Measurements from ENCODE around the gene INCA1. TPM values are rescaled to one million over a fixed set of nuclear protein-coding genes. Genes with fewer than 3 reads are reported as not detected.

Gene INCA1
- total and polyA plus RNA-seq, 2 donors (not counting 3 experiments of a cell fraction or from before 2014, with no cell fraction given) = 0.71 to 1.0 TPM

- peak; percentile 64 for FAIRE-seq
- ChIA-PET POLR2A (interaction anchor here (1.6 to 3.1 kb wide), 2 partner anchors 10 to 17 kb away, joined by 4 to 15 read pairs; partner anchors contain the start of genes RNF167 and SPAG7), CTCF (interaction anchor here (1.5 kb wide), 1 partner anchor 17 kb away, joined by 5 read pairs; the partner anchor contains the start of gene SPAG7)
- intact Hi-C loops (cut with micrococcal nuclease) = no loop called here
- no peaks in the 10 kb centered on the region for H4K20me1 ChIP-seq (replicated peaks; ENCODE audit: control insufficient read depth, extremely low read depth, insufficient read depth, low read length)
- DNase-seq (ENCODE audit: low read depth, low spot score) = peak; percentile 38
- no peaks in the 10 kb centered on the region for H3K9me3 ChIP-seq (replicated peaks; ENCODE audit: control insufficient read depth, insufficient read depth, low read length)
- H3K9ac ChIP-seq (replicated peaks; ENCODE audit: extremely low read depth, insufficient read depth, low read length) = peak overlapping the region; percentile 64
- H3K36me3 ChIP-seq (ENCODE audit: control insufficient read depth in 2 of 2, extremely low read depth in 1 of 2, insufficient read depth in 2 of 2, low read length in 2 of 2) = peaks cover 7 to 8% of the 10 kb centered on the region in 2 experiments
- H3K9me1 ChIP-seq (replicated peaks; ENCODE audit: control insufficient read depth, extremely low read depth, insufficient read depth, low read length) = no peaks in the 10 kb centered on the region
- peak overlapping the region; percentile 39 for H2AFZ ChIP-seq (ENCODE audit: low read depth, low read length)
- BruUV-seq (replicated peaks) = TSS peak; percentile 49
- TF ChIP-seq FOS (IDR thresholded peaks at IDR 0.05; ENCODE audit: borderline replicate concordance, insufficient read depth, low read length) (peak; percentile 19), JUN (IDR thresholded peaks at IDR 0.05; ENCODE audit: borderline replicate concordance, insufficient read depth, insufficient read length, low read depth) (no peak)
- peak overlapping the region; percentile 66 for H3K4me2 ChIP-seq (ENCODE audit: insufficient read depth, low read length)
- H3K4me3 ChIP-seq (replicated peaks in 1 of 3; ENCODE audit: insufficient read depth in 1 of 3, low read depth in 1 of 3, low read length in 3 of 3) = peak overlapping the region in 2 of 3 experiments; percentile 43 to 99
- H3K4me1 ChIP-seq (ENCODE audit: control insufficient read depth, extremely low read depth, insufficient read depth, low read length) = peaks cover 38% of the 10 kb centered on the region
- no peaks in the 10 kb centered on the region for H3K27me3 ChIP-seq (ENCODE audit: control insufficient read depth in 2 of 2, insufficient read depth in 2 of 2, low read length in 2 of 2)
- peak overlapping the region; percentile 84 for H3K27ac ChIP-seq (ENCODE audit: insufficient read depth, low read depth, low read length)
- peaks cover 31% of the 10 kb centered on the region for H3K79me2 ChIP-seq (ENCODE audit: control insufficient read depth, insufficient read depth, low read length)
- dilution Hi-C loops (cut with MboI; ENCODE audit: extremely low pct_ligation_motif_present, low sequenced_read_pairs) = no loop called here
Measured at GRCh38 chr17:4950075-4950745, 47.1 kb downstream of the INCA1 start.

- peak overlapping the region; percentile 7 to 99 (median 81) for H3K4me3 ChIP-seq (replicated peaks in 1 of 3; ENCODE audit: insufficient read depth in 1 of 3, low read depth in 1 of 3, low read length in 3 of 3)
- ChIA-PET POLR2A (interaction anchor here (3.1 kb wide), 1 partner anchor 18 kb away, joined by 15 read pairs; the partner anchor contains the start of gene SPAG7), CTCF (interaction anchor here (1.5 to 2.8 kb wide), 2 partner anchors 18 to 41 kb away, joined by 5 to 12 read pairs; partner anchors contain the start of gene SPAG7)
- DNase-seq (ENCODE audit: low read depth, low spot score) (peak; percentile 42), FAIRE-seq (peak; percentile 62)
- H3K27me3 ChIP-seq (ENCODE audit: control insufficient read depth in 2 of 2, insufficient read depth in 2 of 2, low read length in 2 of 2) = no peaks in the 10 kb centered on the region
- peak overlapping the region; percentile 49 for H2AFZ ChIP-seq (ENCODE audit: low read depth, low read length)
- dilution Hi-C loops (cut with MboI; ENCODE audit: extremely low pct_ligation_motif_present, low sequenced_read_pairs) (no loop called here), intact Hi-C loops (cut with micrococcal nuclease) (loop anchor here (2.0 kb wide), 1 partner anchor 41 kb away; no protein-coding TSS in a partner anchor)
- H3K9me3 ChIP-seq (replicated peaks; ENCODE audit: control insufficient read depth, insufficient read depth, low read length) = no peaks in the 10 kb centered on the region
- TF ChIP-seq POLR2A (IDR thresholded peaks at IDR 0.05; ENCODE audit: low read depth, low read length) (no peak), POLR2AphosphoS5 (IDR thresholded peaks at IDR 0.05; ENCODE audit: insufficient read depth, low read depth, low read length) (peak; percentile 42), FOS (IDR thresholded peaks at IDR 0.05; ENCODE audit: borderline replicate concordance, insufficient read depth, low read length) (peak; percentile 33)
- peaks cover 7 to 13% of the 10 kb centered on the region in 2 experiments for H3K36me3 ChIP-seq (ENCODE audit: control insufficient read depth in 2 of 2, extremely low read depth in 1 of 2, insufficient read depth in 2 of 2, low read length in 2 of 2)
- BruUV-seq (replicated peaks) = no TSS peak
- H3K79me2 ChIP-seq (ENCODE audit: control insufficient read depth, insufficient read depth, low read length) = peaks cover 38% of the 10 kb centered on the region
- peak overlapping the region; percentile 90 for H3K27ac ChIP-seq (ENCODE audit: insufficient read depth, low read depth, low read length)
- peak overlapping the region; percentile 88 for H3K4me2 ChIP-seq (ENCODE audit: insufficient read depth, low read length)
- no peaks in the 10 kb centered on the region for H3K9me1 ChIP-seq (replicated peaks; ENCODE audit: control insufficient read depth, extremely low read depth, insufficient read depth, low read length)
- peaks cover 45% of the 10 kb centered on the region for H3K4me1 ChIP-seq (ENCODE audit: control insufficient read depth, extremely low read depth, insufficient read depth, low read length)
- no peaks in the 10 kb centered on the region for H4K20me1 ChIP-seq (replicated peaks; ENCODE audit: control insufficient read depth, extremely low read depth, insufficient read depth, low read length)
- H3K9ac ChIP-seq (replicated peaks; ENCODE audit: extremely low read depth, insufficient read depth, low read length) = peak overlapping the region; percentile 58
Measured at GRCh38 chr17:4949321-4950074, 47.8 kb downstream of the INCA1 start.
